HepG2 (cell line): ENCODE data around the gene COASY. TPM values are rescaled to one million over a fixed set of nuclear protein-coding genes. Genes with fewer than 3 reads are reported as not detected.

ENCODE experiments used
- ADNP ChIP-seq: sonication (generic); formaldehyde crosslinking; IDR thresholded peaks from 2 replicates; pipeline ENCODE4 v1.4.0; 2020; ENCODE audit warnings: missing genetic modification reagents
- ISL2 ChIP-seq: sonication (generic); formaldehyde crosslinking; IDR thresholded peaks from 2 replicates; pipeline ENCODE4 v1.5.0; 2020; ENCODE audit warnings: missing genetic modification reagents
- NBN ChIP-seq: fragments of 450-650 bp; conservative IDR thresholded peaks from 2 replicates; pipeline ENCODE4 v1.6.1; 2017
- NFIC ChIP-seq: IDR thresholded peaks from 2 replicates; pipeline ENCODE4 v1.6.1; 2012; ENCODE audit warnings: mild to moderate bottlenecking, low read length, inconsistent platforms
- STAG1 ChIP-seq: sonication (generic); formaldehyde crosslinking; IDR thresholded peaks from 2 replicates; pipeline ENCODE4 v1.4.0; 2020; ENCODE audit warnings: missing genetic modification reagents
- TARDBP ChIP-seq: sonication (generic); formaldehyde crosslinking; IDR thresholded peaks from 2 replicates; pipeline ENCODE4 v1.8.0; 2022; ENCODE audit warnings: mild to moderate bottlenecking, missing genetic modification reagents
- ZNF124 ChIP-seq: sonication (generic); formaldehyde crosslinking; IDR thresholded peaks from 2 replicates; pipeline ENCODE4 v1.4.0; 2020; ENCODE audit warnings: missing genetic modification reagents
- ZNF235 ChIP-seq: sonication (generic); formaldehyde crosslinking; IDR thresholded peaks from 2 replicates; pipeline ENCODE4 v1.8.1; 2023; ENCODE audit warnings: mild to moderate bottlenecking, missing genetic modification reagents, borderline replicate concordance
- ZNF3 ChIP-seq: IDR thresholded peaks from 2 replicates; pipeline ENCODE4 v1.7.0; 2017; ENCODE audit warnings: inconsistent platforms
- ZNF317 ChIP-seq: sonication (generic); formaldehyde crosslinking; IDR thresholded peaks from 2 replicates; pipeline ENCODE4 v1.5.0; 2020; ENCODE audit warnings: mild to moderate bottlenecking, missing genetic modification reagents
- ZNF33A ChIP-seq: sonication (generic); formaldehyde crosslinking; IDR thresholded peaks from 2 replicates; pipeline ENCODE4 v1.5.1; 2020; ENCODE audit warnings: missing genetic modification reagents, mild to moderate bottlenecking, moderate library complexity, borderline replicate concordance
- ZNF713 ChIP-seq: sonication (generic); formaldehyde crosslinking; IDR thresholded peaks from 2 replicates; pipeline ENCODE4 v1.4.0; 2020; ENCODE audit warnings: mild to moderate bottlenecking, missing genetic modification reagents
- ZNF761 ChIP-seq: sonication (generic); formaldehyde crosslinking; conservative IDR thresholded peaks from 2 replicates; pipeline ENCODE4 v1.4.0; 2020; ENCODE audit warnings: mild to moderate bottlenecking, missing genetic modification reagents
- polyA plus RNA-seq, 8 experiments: library from polyadenylated mRNA; depleted of rRNA in 3 of 8; stranded (reverse) in 7 of 8; unstranded in 1 of 8; fragments of >200 nt; fragmentation: Illumina TruSeq in 4 of 8; extraction: Trizol in 4 of 8; gene quantifications; 2 replicates each; pipeline versions ENCODE4 v1.2.1 to v1.2.3, GENCODE V29; 2011 to 2016; ENCODE audit warnings: low read depth in 4 of 8, missing spikeins in 1 of 8, mixed read lengths in 1 of 8; ENCODE audit not compliant: insufficient read depth in 1 of 8
- total RNA-seq, 5 experiments: library from RNA; depleted of rRNA; stranded (reverse); fragments of >200 nt; fragmentation: Illumina TruSeq; extraction: Trizol; gene quantifications; 2 replicates each; pipeline ENCODE4 v1.2.3, GENCODE V29; 2016; ENCODE audit warnings: low read depth in 1 of 5
- TF ChIP-seq, protein P1 (sequence below), 2 experiments: sonication (generic) in 1 of 2; formaldehyde crosslinking in 1 of 2; IDR thresholded peaks; 2 replicates each; pipeline versions ENCODE4 v1.5.1 to v1.6.1; 2011 to 2020; ENCODE audit warnings: borderline replicate concordance in 1 of 2, low read depth in 1 of 2, low read length in 1 of 2, mild to moderate bottlenecking in 1 of 2, missing genetic modification reagents in 1 of 2, moderate library complexity in 1 of 2
- TF ChIP-seq, protein P2 (sequence below): sonication (generic); formaldehyde crosslinking; IDR thresholded peaks from 2 replicates; pipeline ENCODE4 v1.4.0; 2020; ENCODE audit warnings: missing genetic modification reagents
- TF ChIP-seq, protein P3 (sequence below): IDR thresholded peaks from 2 replicates; pipeline ENCODE4 v1.6.1; 2016
- TF ChIP-seq, protein P4 (sequence below): sonication (generic); formaldehyde crosslinking; conservative IDR thresholded peaks from 2 replicates; pipeline ENCODE4 v1.8.0; 2022; ENCODE audit warnings: low read depth, missing genetic modification reagents
- TF ChIP-seq, protein P5 (sequence below): sonication (generic); formaldehyde crosslinking; IDR thresholded peaks from 2 replicates; pipeline ENCODE4 v1.5.1; 2020; ENCODE audit warnings: mild to moderate bottlenecking, missing genetic modification reagents, moderate library complexity
- TF ChIP-seq, protein P6 (sequence below): sonication (generic); formaldehyde crosslinking; IDR thresholded peaks from 2 replicates; pipeline ENCODE4 v1.5.1; 2020; ENCODE audit warnings: mild to moderate bottlenecking, moderate library complexity, missing genetic modification reagents

Gene COASY
- total and polyA plus RNA-seq, 2 of the 13 experiments (the other 11 are each of a cell fraction or from before 2014, with no cell fraction given): 90.7 to 125 TPM

DNA sequence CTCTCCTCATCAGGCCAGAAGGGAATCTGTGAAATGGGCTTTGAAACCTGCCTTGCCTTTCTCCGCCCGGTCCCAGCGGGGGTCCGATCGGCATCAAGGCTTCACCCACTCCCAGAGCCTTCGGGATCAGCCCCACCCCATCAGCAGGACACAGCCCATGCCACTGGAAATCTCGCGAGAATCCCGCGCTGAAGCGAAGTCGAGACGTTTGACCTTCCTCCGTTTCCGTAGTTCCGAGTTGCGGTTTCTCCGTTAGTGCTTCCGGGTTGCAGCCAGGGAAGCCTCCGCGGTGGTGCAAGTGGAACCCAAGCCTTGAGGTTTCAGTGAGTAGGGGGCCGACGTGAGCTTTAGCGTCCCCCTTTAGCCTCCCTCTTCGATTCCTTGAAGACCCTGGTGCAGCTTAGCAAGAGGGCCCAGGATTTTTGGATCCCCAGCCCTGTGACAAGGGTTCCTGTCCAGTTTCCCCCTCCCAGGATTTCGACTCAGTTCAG is at the start of gene COASY (continued):
- TF ChIP-seq, protein P1, sequence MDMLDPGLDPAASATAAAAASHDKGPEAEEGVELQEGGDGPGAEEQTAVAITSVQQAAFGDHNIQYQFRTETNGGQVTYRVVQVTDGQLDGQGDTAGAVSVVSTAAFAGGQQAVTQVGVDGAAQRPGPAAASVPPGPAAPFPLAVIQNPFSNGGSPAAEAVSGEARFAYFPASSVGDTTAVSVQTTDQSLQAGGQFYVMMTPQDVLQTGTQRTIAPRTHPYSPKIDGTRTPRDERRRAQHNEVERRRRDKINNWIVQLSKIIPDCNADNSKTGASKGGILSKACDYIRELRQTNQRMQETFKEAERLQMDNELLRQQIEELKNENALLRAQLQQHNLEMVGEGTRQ (IDR thresholded peaks at IDR 0.05; ENCODE audit: low read depth, low read length): 0 out of 2 replicates have a peak, but pooled peaks have one; percentile 3
- TF ChIP-seq, protein P1 (CRISPR knock-in tag; IDR thresholded peaks at IDR 0.05; ENCODE audit: borderline replicate concordance): no peak; the same call in 1 of the 2 replicates
- TF ChIP-seq ISL2 (peak; percentile 84), ZNF235 (CRISPR knock-in tag) (no peak), ZNF761 (CRISPR knock-in tag) (no peak; the same call in 1 of the 2 replicates), ZNF3 (CRISPR knock-in tag) (no peak; the same call in 1 of the 2 replicates), NFIC (no peak; the same call in none of the 2 replicates), STAG1 (CRISPR knock-in tag) (peak; percentile 31; the same call in 1 of the 2 replicates), ZNF33A (CRISPR knock-in tag) (peak; percentile 78; the same call in 1 of the 2 replicates), ZNF713 (peak; percentile 75; the same call in 1 of the 2 replicates), TARDBP (CRISPR knock-in tag) (peak; percentile 97; the same call in 1 of the 2 replicates), ZNF124 (CRISPR knock-in tag) (peak; percentile 61; the same call in 1 of the 2 replicates), NBN (no peak), ADNP (CRISPR knock-in tag) (no peak; the same call in 1 of the 2 replicates), ZNF317 (CRISPR knock-in tag) (no peak)
- TF ChIP-seq, protein P2, sequence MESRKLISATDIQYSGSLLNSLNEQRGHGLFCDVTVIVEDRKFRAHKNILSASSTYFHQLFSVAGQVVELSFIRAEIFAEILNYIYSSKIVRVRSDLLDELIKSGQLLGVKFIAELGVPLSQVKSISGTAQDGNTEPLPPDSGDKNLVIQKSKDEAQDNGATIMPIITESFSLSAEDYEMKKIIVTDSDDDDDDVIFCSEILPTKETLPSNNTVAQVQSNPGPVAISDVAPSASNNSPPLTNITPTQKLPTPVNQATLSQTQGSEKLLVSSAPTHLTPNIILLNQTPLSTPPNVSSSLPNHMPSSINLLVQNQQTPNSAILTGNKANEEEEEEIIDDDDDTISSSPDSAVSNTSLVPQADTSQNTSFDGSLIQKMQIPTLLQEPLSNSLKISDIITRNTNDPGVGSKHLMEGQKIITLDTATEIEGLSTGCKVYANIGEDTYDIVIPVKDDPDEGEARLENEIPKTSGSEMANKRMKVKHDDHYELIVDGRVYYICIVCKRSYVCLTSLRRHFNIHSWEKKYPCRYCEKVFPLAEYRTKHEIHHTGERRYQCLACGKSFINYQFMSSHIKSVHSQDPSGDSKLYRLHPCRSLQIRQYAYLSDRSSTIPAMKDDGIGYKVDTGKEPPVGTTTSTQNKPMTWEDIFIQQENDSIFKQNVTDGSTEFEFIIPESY: no peak; the same call in 1 of the 2 replicates
- TF ChIP-seq, protein P3, sequence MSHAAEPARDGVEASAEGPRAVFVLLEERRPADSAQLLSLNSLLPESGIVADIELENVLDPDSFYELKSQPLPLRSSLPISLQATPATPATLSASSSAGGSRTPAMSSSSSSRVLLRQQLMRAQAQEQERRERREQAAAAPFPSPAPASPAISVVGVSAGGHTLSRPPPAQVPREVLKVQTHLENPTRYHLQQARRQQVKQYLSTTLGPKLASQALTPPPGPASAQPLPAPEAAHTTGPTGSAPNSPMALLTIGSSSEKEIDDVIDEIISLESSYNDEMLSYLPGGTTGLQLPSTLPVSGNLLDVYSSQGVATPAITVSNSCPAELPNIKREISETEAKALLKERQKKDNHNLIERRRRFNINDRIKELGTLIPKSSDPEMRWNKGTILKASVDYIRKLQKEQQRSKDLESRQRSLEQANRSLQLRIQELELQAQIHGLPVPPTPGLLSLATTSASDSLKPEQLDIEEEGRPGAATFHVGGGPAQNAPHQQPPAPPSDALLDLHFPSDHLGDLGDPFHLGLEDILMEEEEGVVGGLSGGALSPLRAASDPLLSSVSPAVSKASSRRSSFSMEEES: peak; percentile 80
- TF ChIP-seq, protein P4, sequence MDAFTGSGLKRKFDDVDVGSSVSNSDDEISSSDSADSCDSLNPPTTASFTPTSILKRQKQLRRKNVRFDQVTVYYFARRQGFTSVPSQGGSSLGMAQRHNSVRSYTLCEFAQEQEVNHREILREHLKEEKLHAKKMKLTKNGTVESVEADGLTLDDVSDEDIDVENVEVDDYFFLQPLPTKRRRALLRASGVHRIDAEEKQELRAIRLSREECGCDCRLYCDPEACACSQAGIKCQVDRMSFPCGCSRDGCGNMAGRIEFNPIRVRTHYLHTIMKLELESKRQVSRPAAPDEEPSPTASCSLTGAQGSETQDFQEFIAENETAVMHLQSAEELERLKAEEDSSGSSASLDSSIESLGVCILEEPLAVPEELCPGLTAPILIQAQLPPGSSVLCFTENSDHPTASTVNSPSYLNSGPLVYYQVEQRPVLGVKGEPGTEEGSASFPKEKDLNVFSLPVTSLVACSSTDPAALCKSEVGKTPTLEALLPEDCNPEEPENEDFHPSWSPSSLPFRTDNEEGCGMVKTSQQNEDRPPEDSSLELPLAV: no peak
- TF ChIP-seq, protein P5, sequence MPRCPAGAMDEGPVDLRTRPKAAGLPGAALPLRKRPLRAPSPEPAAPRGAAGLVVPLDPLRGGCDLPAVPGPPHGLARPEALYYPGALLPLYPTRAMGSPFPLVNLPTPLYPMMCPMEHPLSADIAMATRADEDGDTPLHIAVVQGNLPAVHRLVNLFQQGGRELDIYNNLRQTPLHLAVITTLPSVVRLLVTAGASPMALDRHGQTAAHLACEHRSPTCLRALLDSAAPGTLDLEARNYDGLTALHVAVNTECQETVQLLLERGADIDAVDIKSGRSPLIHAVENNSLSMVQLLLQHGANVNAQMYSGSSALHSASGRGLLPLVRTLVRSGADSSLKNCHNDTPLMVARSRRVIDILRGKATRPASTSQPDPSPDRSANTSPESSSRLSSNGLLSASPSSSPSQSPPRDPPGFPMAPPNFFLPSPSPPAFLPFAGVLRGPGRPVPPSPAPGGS: peak; percentile 23; the same call in 1 of the 2 replicates
- TF ChIP-seq, protein P6, sequence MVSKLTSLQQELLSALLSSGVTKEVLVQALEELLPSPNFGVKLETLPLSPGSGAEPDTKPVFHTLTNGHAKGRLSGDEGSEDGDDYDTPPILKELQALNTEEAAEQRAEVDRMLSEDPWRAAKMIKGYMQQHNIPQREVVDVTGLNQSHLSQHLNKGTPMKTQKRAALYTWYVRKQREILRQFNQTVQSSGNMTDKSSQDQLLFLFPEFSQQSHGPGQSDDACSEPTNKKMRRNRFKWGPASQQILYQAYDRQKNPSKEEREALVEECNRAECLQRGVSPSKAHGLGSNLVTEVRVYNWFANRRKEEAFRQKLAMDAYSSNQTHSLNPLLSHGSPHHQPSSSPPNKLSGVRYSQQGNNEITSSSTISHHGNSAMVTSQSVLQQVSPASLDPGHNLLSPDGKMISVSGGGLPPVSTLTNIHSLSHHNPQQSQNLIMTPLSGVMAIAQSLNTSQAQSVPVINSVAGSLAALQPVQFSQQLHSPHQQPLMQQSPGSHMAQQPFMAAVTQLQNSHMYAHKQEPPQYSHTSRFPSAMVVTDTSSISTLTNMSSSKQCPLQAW: peak; percentile 90
